K562 treated with DMSO at 1 percent for 4 hours (cell line): Measurements from ENCODE around the gene ARHGAP32. TPM values are rescaled to one million over a fixed set of nuclear protein-coding genes. Genes with fewer than 3 reads are reported as not detected.

Experiments used
- total RNA-seq: library from RNA; unstranded; fragments of 300-600 nt; gene quantifications from 2 replicates; pipeline ENCODE4 v1.2.3, GENCODE V29; 2022; ENCODE audit not compliant: insufficient read depth

Gene ARHGAP32
- total RNA-seq: not detected in 2 replicates

GRCh38 chr11:129192150-129192549 is at the start of gene ARHGAP32:
Gene ARHGAP32 (minus strand): TSS chr11:129192325. CDS start chr11:129192198, 127 bp downstream.

GRCh38 chr11:128942817-128943427 is 249.2 kb downstream of the ARHGAP32 start, which contains the start of gene TP53AIP1:
Gene TP53AIP1 (minus strand): TSS chr11:128942871. CDS start chr11:128937818, 5,053 bp downstream.

Other genes with a start within 250 kb of the ARHGAP32 start
- not detected in 2 replicates for gene TP53AIP1, start 249.5 kb downstream of the ARHGAP32 start, total RNA-seq
- gene BARX2, start 183.5 kb upstream of the ARHGAP32 start, total RNA-seq: not detected in 2 replicates